ENCODE measurements around the gene SLC39A11.

DNA sequence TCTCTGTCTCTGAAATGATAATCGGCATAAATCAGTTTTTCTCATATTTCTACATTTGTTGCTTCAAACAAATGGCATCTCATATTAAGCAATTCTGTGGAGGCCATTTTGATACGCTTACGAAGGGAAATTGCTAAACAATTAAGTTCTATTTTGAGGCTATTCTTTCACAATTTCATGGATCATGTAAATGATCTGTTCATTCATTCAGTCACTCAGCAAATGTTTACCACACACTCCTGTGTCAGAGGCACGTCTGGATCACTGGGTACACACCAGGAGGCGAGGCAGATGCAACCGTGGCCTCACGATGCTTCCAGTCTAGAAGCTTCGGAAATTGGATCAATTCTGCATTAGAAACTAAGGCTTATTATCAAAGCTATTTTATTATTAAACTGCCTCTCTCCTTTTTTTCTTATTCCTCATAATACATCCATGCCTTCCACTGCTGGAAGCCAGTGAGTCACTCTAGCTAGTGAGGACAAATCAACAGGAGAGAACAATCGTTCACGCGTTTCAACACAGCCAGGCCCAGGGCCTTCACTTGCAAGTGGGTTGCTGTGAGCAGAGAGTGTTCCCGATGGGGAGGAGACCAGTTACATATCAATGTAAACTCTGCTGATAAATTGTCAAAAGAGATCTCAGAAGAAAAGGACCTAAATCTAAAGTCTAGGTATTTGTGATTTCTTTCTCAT, 11.3 kb upstream of the SLC39A11 start:
- no peak for TF ChIP-seq POLR2A (IDR thresholded peaks at IDR 0.05)
- TF ChIP-seq, protein P1, sequence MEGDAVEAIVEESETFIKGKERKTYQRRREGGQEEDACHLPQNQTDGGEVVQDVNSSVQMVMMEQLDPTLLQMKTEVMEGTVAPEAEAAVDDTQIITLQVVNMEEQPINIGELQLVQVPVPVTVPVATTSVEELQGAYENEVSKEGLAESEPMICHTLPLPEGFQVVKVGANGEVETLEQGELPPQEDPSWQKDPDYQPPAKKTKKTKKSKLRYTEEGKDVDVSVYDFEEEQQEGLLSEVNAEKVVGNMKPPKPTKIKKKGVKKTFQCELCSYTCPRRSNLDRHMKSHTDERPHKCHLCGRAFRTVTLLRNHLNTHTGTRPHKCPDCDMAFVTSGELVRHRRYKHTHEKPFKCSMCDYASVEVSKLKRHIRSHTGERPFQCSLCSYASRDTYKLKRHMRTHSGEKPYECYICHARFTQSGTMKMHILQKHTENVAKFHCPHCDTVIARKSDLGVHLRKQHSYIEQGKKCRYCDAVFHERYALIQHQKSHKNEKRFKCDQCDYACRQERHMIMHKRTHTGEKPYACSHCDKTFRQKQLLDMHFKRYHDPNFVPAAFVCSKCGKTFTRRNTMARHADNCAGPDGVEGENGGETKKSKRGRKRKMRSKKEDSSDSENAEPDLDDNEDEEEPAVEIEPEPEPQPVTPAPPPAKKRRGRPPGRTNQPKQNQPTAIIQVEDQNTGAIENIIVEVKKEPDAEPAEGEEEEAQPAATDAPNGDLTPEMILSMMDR (IDR thresholded peaks at IDR 0.05) = no peak

All from upper lobe of left lung (tissue), 4 donors.